Measurements from ENCODE around the gene LSP1. TPM values are rescaled to one million over a fixed set of nuclear protein-coding genes. Genes with fewer than 3 reads are reported as not detected.

Gene LSP1
- total and polyA plus RNA-seq, 2 of the 4 experiments (the other 2 are of a cell fraction), result not detected

- no peak overlapping the region for H3K18ac ChIP-seq (ENCODE audit: low read depth, low read length)
- H4K8ac ChIP-seq (ENCODE audit: low read depth in 2 of 2, low read length in 2 of 2), result no peak overlapping the region
- no peak overlapping the region for H3K4ac ChIP-seq (ENCODE audit: low read depth, low read length)
- H3K9me3 ChIP-seq (ENCODE audit: control insufficient read depth, insufficient read depth, low read length), result peaks cover 7% of the 10 kb centered on the region
- H2BK120ac ChIP-seq (ENCODE audit: low read depth, low read length), result no peak overlapping the region
- H3K36me3 ChIP-seq (ENCODE audit: control insufficient read depth, insufficient read depth, low read length), result no peaks in the 10 kb centered on the region
- no peaks in the 10 kb centered on the region for H3K9me1 ChIP-seq (ENCODE audit: insufficient read depth, low read length)
- no peaks in the 10 kb centered on the region for H4K20me1 ChIP-seq (ENCODE audit: insufficient read depth, low read length)
- dilution Hi-C loops (cut with HindIII; ENCODE audit: low sequenced_read_pairs, unreplicated experiment) (no loop called here), in situ Hi-C loops (cut with MboI; ENCODE audit: low sequenced_read_pairs) (loop anchor here (5.0 kb wide), 1 partner anchor 126 kb away; the partner anchor contains the start of gene KRTAP5-6), intact Hi-C loops (cut with micrococcal nuclease) (no loop called here)
- ChIA-PET CTCF (interaction anchor here (0.8 kb wide), 1 partner anchor 103 kb away, joined by 4 read pairs; no protein-coding TSS in a partner anchor), POLR2A (ENCODE audit: unreplicated experiment) (no interaction called here)
- no peak overlapping the region for H3K23ac ChIP-seq (ENCODE audit: low read depth, low read length)
- H3K14ac ChIP-seq (replicated peaks; ENCODE audit: low read depth, low read length), result no peak overlapping the region
- H2AK5ac ChIP-seq (ENCODE audit: low read depth, low read length), result no peak overlapping the region
- WGBS, 2 experiments (ENCODE audit: extremely low coverage in 2 of 2, insufficient read length in 1 of 2), result 86% methylated on average over 11 of the region's 19 CpGs; no CpG with 5 or more reads in 1 of the 2 experiments
- H3K56ac ChIP-seq (ENCODE audit: extremely low read depth, insufficient read depth, low read length), result no peak overlapping the region
- H3K9ac ChIP-seq (ENCODE audit: low read depth, low read length), result no peak overlapping the region
- TF ChIP-seq BHLHE40 (IDR thresholded peaks at IDR 0.05; ENCODE audit: low read depth, low read length) (no peak), FOS (IDR thresholded peaks at IDR 0.05; ENCODE audit: low read depth, low read length) (no peak), CTCF (conservative IDR thresholded peaks at IDR 0.05; ENCODE audit: low read depth, low read length) (no peak), CHD1 (IDR thresholded peaks at IDR 0.05; ENCODE audit: low read depth, low read length) (no peak), RCOR1 (IDR thresholded peaks at IDR 0.05; ENCODE audit: insufficient replicate concordance, low read length) (no peak), ELK1 (IDR thresholded peaks at IDR 0.05; ENCODE audit: borderline replicate concordance, low read depth, low read length) (no peak)
- peaks cover 9% of the 10 kb centered on the region for H3K27me3 ChIP-seq (ENCODE audit: control insufficient read depth, insufficient read depth, low read length)
- H2BK5ac ChIP-seq (ENCODE audit: low read depth, low read length, poor library complexity, severe bottlenecking), result no peak overlapping the region
- H4K5ac ChIP-seq (ENCODE audit: low read depth, low read length), result no peak overlapping the region
- H3K79me1 ChIP-seq (ENCODE audit: low read depth in 1 of 2, low read length in 2 of 2), result no peaks in the 10 kb centered on the region
- BruUV-seq (replicated peaks), result no TSS peak
- H2AFZ ChIP-seq (replicated peaks; ENCODE audit: low read length, poor library complexity), result peak overlapping the region; percentile 24
- H2AK9ac ChIP-seq (replicated peaks; ENCODE audit: low read depth, low read length, poor library complexity), result no peak overlapping the region
- no peak overlapping the region for H2BK15ac ChIP-seq (ENCODE audit: low read depth, low read length)
- H2BK20ac ChIP-seq (ENCODE audit: low read depth, low read length), result no peak overlapping the region
- no peak overlapping the region for H3K4me3 ChIP-seq (ENCODE audit: insufficient read depth, low read depth, low read length)
- H3K4me2 ChIP-seq (ENCODE audit: low read depth, low read length), result no peak overlapping the region
- peaks cover 11% of the 10 kb centered on the region for H3K4me1 ChIP-seq (ENCODE audit: control insufficient read depth, insufficient read depth, low read length)
- no peak overlapping the region for H3K27ac ChIP-seq (ENCODE audit: insufficient read depth, low read length)
- ATAC-seq (ENCODE audit: low read depth), result no peak
- no peak for DNase-seq
- H4K91ac ChIP-seq (ENCODE audit: insufficient read depth, low read depth, low read length), result no peak overlapping the region
These were observed 29.3 kb upstream of the LSP1 start for GRCh38 chr11:1823376-1824220.
